Uterus (tissue), 4 donors: ENCODE data around the gene HSPA4. TPM values are rescaled to one million over a fixed set of nuclear protein-coding genes. Genes with fewer than 3 reads are reported as not detected.

Experiments used
- DNase-seq, 2 donors: peaks; one replicate each; pipeline ENCODE4 v3.0.0-alpha.2; 2019 to 2020
- H3K27ac ChIP-seq, 2 donors: fragments of 200-600 bp; sonication (generic); 1 replicate in 1 of 2; 2 replicates in 1 of 2; pipeline ENCODE4 v1.5.1; 2016 to 2018
- H3K27me3 ChIP-seq, 2 donors: fragments of 200-600 bp; sonication (generic); one replicate each; pipeline ENCODE4 v1.5.1; 2018 to 2019; ENCODE audit warnings: control low read depth in 1 of 2
- H3K36me3 ChIP-seq, 2 donors: fragments of 200-600 bp; sonication (generic); one replicate each; pipeline ENCODE4 v1.5.1; 2019; ENCODE audit warnings: control low read depth in 1 of 2
- H3K4me1 ChIP-seq, 2 donors: fragments of 200-600 bp; sonication (generic); one replicate each; pipeline ENCODE4 v1.5.1; 2018 to 2019; ENCODE audit warnings: control low read depth in 1 of 2
- H3K4me3 ChIP-seq, 2 donors: fragments of 200-600 bp; sonication (generic); 1 replicate in 1 of 2; 2 replicates in 1 of 2; pipeline ENCODE4 v1.5.1; 2018 to 2019; ENCODE audit warnings: mild to moderate bottlenecking in 1 of 2
- H3K9me3 ChIP-seq, 2 donors: fragments of 200-600 bp; sonication (generic); one replicate each; pipeline ENCODE4 v1.5.1; 2019; ENCODE audit warnings: control low read depth in 1 of 2
- POLR2A ChIP-seq, 2 donors: fragments of 450-650 bp; IDR thresholded peaks; one replicate each; pipeline ENCODE4 v1.6.1; 2016; ENCODE audit warnings: antibody characterized with exemption in 2 of 2, mild to moderate bottlenecking in 1 of 2, moderate library complexity in 1 of 2
- intact Hi-C: fragments of 100-400 bp; cut with DNase I; formaldehyde crosslinking; loops from one replicate; pipeline ENCODE4 v1.15.1; 2023; ENCODE audit warnings: low total_unique reads
- total RNA-seq, 4 donors: library from RNA; depleted of rRNA in 3 of 4; stranded (reverse); fragments of >200 nt in 3 of 4; gene quantifications; one replicate each; pipeline versions ENCODE4 v1.1.0 to v1.2.4, GENCODE V29; 2014 to 2023
- TF ChIP-seq, protein P1 (sequence below), 4 experiments: fragments of 200-600 bp in 2 of 4; fragments of 450-650 bp in 2 of 4; sonication (generic) in 2 of 4; IDR thresholded peaks; one replicate each; pipeline ENCODE4 v1.5.1; 2016 to 2019; ENCODE audit warnings: antibody characterized with exemption in 4 of 4, mild to moderate bottlenecking in 2 of 4, moderate library complexity in 1 of 4
- donor health status: DM: yes; HTN: yes; CAD: no.

HSPA4 gene
- total RNA-seq, 4 donors from 2014 or later, result 22.4 to 107 (median 72.4) TPM

DNA sequence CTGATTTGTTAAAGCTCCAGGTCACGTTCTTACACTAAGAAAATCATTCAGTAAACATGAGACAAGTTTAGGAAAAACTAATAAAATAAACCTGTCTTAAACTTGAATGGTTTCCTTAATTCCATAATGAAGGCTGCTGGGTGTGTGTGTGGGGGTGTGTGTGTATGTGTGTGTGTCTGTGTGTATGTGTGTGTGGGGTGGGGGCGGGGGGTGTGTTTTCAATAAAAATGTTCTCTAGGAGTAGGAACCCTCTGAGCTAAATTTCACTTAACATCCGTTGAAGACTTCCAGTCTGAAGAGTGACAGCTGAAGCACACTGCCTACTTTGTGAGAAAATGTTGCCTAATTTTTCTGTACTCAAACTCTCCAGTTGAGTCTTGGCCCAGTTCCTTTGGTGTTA lies 54.5 kb downstream of the HSPA4 start:
- Histone ChIP-seq H3K27me3 (no peaks in the 10 kb centered on the region), H3K4me3 (no peak overlapping the region), H3K4me1 (no peaks in the 10 kb centered on the region), H3K36me3 (no peaks in the 10 kb centered on the region), H3K27ac (no peak overlapping the region), H3K9me3 (no peaks in the 10 kb centered on the region)
- no peak for DNase-seq
- intact Hi-C loops, result no loop called here
- TF ChIP-seq POLR2A (IDR thresholded peaks at IDR 0.05), result no peak
- TF ChIP-seq, protein P1, sequence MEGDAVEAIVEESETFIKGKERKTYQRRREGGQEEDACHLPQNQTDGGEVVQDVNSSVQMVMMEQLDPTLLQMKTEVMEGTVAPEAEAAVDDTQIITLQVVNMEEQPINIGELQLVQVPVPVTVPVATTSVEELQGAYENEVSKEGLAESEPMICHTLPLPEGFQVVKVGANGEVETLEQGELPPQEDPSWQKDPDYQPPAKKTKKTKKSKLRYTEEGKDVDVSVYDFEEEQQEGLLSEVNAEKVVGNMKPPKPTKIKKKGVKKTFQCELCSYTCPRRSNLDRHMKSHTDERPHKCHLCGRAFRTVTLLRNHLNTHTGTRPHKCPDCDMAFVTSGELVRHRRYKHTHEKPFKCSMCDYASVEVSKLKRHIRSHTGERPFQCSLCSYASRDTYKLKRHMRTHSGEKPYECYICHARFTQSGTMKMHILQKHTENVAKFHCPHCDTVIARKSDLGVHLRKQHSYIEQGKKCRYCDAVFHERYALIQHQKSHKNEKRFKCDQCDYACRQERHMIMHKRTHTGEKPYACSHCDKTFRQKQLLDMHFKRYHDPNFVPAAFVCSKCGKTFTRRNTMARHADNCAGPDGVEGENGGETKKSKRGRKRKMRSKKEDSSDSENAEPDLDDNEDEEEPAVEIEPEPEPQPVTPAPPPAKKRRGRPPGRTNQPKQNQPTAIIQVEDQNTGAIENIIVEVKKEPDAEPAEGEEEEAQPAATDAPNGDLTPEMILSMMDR (IDR thresholded peaks at IDR 0.05), result no peak

DNA sequence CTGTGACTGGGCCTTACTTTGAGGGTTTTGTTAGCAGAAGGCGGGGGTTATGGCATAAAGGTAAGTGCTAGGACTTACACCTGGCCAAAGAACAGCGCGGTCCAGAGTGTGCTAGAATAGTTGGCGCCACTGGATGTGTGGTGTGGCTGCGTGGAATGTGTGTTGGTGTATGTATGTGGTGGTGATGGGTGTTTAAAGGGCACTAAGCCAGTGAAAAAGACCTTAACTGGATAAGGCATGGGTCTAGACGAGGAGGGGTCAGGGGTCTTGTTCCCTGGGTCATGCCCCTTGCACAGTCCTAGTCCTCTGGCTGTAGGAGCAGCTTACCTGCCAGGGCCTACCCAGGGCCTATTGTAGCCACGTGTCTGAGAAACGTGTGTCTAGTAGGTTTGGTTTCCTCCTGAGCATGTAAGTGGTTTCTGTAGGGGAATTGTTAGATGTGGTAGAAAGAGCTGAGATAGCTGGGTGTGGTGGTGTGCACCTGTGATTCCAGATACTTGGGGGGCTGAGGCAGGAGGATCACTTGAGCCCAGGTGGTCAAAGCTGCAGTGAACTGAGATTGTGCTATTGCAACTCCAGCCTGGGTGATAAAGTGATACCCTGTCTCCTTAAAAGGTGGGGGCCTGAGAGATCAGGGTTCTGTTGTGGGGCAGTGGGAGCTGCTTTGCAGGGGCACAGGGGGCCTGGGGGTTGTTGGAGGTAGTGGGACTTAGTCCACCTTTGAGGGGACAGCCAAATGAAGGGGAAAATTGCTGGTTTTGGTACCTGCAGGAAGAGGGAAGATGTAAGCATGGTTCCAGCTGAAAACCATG lies 55.2 kb downstream of the HSPA4 start:
- Histone ChIP-seq H3K27me3 (no peaks in the 10 kb centered on the region), H3K4me1 (no peaks in the 10 kb centered on the region), H3K9me3 (no peaks in the 10 kb centered on the region), H3K36me3 (no peaks in the 10 kb centered on the region), H3K4me3 (no peak overlapping the region), H3K27ac (no peak overlapping the region)
- TF ChIP-seq, protein P1 (IDR thresholded peaks at IDR 0.05), result no peak
- no peak for TF ChIP-seq POLR2A (IDR thresholded peaks at IDR 0.05)
- intact Hi-C loops, result no loop called here
- DNase-seq, result no peak

DNA sequence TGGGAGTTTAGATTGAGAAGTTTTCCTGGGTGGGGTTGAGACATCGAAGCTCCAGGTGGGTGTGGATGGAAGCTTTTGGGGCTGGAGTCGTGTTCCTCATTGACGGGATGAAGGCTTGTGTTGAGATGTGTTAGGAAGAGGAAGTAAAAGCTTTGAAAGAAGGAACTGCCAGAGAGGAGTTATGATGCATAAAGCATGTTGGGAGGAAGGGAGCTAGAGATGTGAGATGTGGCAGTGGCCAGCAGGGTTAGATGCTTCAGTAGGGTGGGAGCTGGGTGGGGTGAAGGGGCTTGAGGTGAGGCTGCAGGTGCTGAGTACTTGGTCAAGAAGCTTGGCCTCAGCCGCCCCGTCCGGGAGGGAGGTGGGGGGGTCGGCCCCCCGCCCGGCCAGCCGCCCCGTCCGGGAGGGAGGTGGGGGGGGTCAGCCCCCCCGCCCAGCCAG lies 56.7 kb downstream of the HSPA4 start:
- Histone ChIP-seq H3K9me3 (no peaks in the 10 kb centered on the region), H3K27ac (no peak overlapping the region), H3K27me3 (no peaks in the 10 kb centered on the region), H3K4me1 (no peaks in the 10 kb centered on the region), H3K4me3 (no peak overlapping the region), H3K36me3 (no peaks in the 10 kb centered on the region)
- intact Hi-C loops, result no loop called here
- TF ChIP-seq POLR2A (IDR thresholded peaks at IDR 0.05), result no peak
- TF ChIP-seq, protein P1 (IDR thresholded peaks at IDR 0.05), result no peak
- DNase-seq, result no peak

DNA sequence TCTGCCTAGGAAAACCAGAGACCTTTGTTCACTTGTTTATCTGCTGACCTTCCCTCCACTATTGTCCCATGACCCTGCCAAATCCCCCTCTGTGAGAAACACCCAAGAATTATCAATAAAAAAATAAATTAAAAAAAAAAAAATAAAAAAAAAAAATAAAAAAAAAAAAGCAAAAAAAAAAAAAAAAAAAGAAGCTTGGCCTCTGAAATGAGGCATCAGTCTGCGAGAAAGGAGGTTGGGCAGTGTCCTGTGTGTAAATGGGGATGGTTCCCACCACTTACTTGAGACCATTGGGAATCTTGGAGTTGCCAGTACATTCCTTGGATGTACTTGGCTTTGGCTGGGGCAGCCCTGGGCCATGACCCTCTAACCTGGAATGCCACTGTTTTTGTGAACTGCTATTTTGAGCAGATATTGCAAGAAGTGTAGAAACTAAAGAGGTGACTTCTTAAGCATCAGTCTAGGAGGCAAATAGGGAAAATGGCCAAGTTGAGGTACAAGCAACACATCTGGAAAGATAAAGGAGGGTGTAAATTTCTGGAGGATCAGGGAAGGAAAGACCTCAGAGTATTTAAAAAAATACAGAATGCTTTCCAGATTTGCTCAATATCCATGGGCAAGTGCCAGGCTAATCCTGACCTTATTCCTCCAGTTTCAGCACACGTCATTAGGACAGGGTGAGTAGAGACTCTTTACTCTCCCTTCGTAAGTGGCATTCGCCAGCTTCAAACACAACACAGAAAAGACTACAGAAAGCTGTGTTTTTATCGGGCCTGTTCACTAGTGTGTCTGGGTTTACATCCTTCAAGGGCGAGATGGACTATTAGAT lies 58.1 kb downstream of the HSPA4 start:
- Histone ChIP-seq H3K36me3 (no peaks in the 10 kb centered on the region), H3K27me3 (no peaks in the 10 kb centered on the region), H3K27ac (no peak overlapping the region), H3K4me1 (no peaks in the 10 kb centered on the region), H3K9me3 (no peaks in the 10 kb centered on the region), H3K4me3 (no peak overlapping the region)
- TF ChIP-seq, protein P1 (IDR thresholded peaks at IDR 0.05), result no peak
- TF ChIP-seq POLR2A (IDR thresholded peaks at IDR 0.05), result no peak
- intact Hi-C loops, result no loop called here
- no peak for DNase-seq

DNA sequence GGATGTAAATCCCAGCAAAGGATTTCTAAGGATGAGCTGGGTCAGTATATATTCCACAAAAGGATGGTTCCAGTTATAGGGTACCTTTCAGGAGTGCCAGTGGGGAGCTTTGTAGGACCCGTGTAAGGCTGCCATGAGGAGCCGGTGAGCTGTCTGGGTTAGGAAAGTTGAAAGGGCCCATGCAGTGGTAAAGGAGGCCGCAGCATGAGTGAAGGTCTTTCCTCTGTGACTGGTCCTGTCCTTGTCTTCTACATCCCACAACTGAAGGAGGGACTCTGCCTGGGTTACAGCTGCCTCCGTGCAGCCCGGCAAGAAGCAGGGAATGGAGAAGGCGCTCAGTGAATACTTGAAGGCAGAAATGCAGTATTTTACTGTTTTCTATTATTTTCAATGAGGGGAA lies 58.9 kb downstream of the HSPA4 start:
- no peaks in the 10 kb centered on the region for H3K36me3 ChIP-seq
- no peak overlapping the region for H3K4me3 ChIP-seq
- intact Hi-C loops, result no loop called here
- no peak for DNase-seq
- no peak overlapping the region for H3K27ac ChIP-seq
- no peak for TF ChIP-seq POLR2A (IDR thresholded peaks at IDR 0.05)
- no peaks in the 10 kb centered on the region for H3K4me1 ChIP-seq
- H3K9me3 ChIP-seq, result no peaks in the 10 kb centered on the region
- no peaks in the 10 kb centered on the region for H3K27me3 ChIP-seq
